Kidney epithelial cell (primary cell): ENCODE results near the gene MRPS14. TPM values are rescaled to one million over a fixed set of nuclear protein-coding genes. Genes with fewer than 3 reads are reported as not detected.

Experiments used
- DNase-seq: peaks from one replicate; pipeline ENCODE4 v3.0.0-alpha.2; 2010; ENCODE audit warnings: low read depth
- H3K27me3 ChIP-seq: 2 replicates; pipeline ENCODE4 v1.6.0; 2011; ENCODE audit warnings: low read length; ENCODE audit not compliant: control insufficient read depth, insufficient read depth
- H3K36me3 ChIP-seq: 2 replicates; pipeline ENCODE4 v1.5.1; 2011; ENCODE audit warnings: low read length; ENCODE audit not compliant: control insufficient read depth, insufficient read depth
- H3K4me3 ChIP-seq: 2 replicates; pipeline ENCODE4 v1.5.1; 2011; ENCODE audit warnings: low read depth, mild to moderate bottlenecking, control low read depth, low read length
- CTCF ChIP-seq: IDR thresholded peaks from 2 replicates; pipeline ENCODE4 v1.5.1; 2011; ENCODE audit warnings: mild to moderate bottlenecking, moderate library complexity, low read length, control low read depth, inconsistent platforms; ENCODE audit not compliant: insufficient read depth, poor library complexity, severe bottlenecking
- total RNA-seq: library from RNA; depleted of rRNA; stranded (reverse); fragments of >200 nt; gene quantifications from 2 replicates; pipeline ENCODE4 v1.2.3, GENCODE V29; 2015

MRPS14 gene
- total RNA-seq, 1 donor from 2014 or later, result 19.4 TPM

- TF ChIP-seq CTCF, result no peak
- Histone ChIP-seq H3K27me3 (no peaks in the 10 kb centered on the region), H3K4me3 (no peak overlapping the region), H3K36me3 (no peaks in the 10 kb centered on the region)
- no peak for DNase-seq
Observed at GRCh38 chr1:174989536-174990220, 33.5 kb downstream of the MRPS14 start.

- no peak for TF ChIP-seq CTCF
- Histone ChIP-seq H3K4me3 (no peak overlapping the region), H3K27me3 (no peaks in the 10 kb centered on the region), H3K36me3 (no peaks in the 10 kb centered on the region)
- DNase-seq, result no peak
Observed at GRCh38 chr1:174988986-174989385, 34.2 kb downstream of the MRPS14 start.

GRCh38 chr1:174988539-174988938 lies 34.7 kb downstream of the MRPS14 start:
- Histone ChIP-seq H3K36me3 (no peaks in the 10 kb centered on the region), H3K27me3 (no peaks in the 10 kb centered on the region), H3K4me3 (no peak overlapping the region)
- DNase-seq, result no peak
- no peak for TF ChIP-seq CTCF

DNA sequence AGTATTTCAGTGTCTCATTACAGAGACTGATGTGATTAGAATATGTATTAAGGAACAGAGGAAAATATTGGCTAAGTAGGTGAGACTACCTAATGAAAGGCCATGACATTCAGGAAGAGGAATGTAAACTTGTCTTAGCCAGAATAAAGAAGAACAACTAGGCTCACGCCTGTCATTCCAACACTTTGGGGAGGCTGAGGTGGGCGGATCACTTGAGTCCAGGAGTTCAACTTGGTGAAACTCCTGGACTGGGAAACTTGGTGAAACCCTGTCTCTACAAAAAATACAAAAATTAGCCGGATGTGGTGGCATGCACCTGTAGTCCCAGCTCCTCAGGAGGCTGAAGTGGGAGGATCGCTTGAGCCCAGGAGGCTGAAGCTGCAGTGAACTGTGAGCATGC lies 38.3 kb downstream of the MRPS14 start:
- H3K27me3 ChIP-seq, result no peaks in the 10 kb centered on the region
- no peak for TF ChIP-seq CTCF
- no peak overlapping the region for H3K4me3 ChIP-seq
- no peak for DNase-seq
- no peaks in the 10 kb centered on the region for H3K36me3 ChIP-seq

- H3K27me3 ChIP-seq, result no peaks in the 10 kb centered on the region
- no peak overlapping the region for H3K4me3 ChIP-seq
- no peak for DNase-seq
- peak; percentile 47 for TF ChIP-seq CTCF
- H3K36me3 ChIP-seq, result no peaks in the 10 kb centered on the region
Observed at GRCh38 chr1:174982971-174983689, 40.1 kb downstream of the MRPS14 start.
